GM15510 (cell line): ENCODE measurements around the gene LIPG.

ENCODE experiments used
- POLR2A ChIP-seq: IDR thresholded peaks from 3 replicates; pipeline ENCODE4 v1.6.1; 2011; ENCODE audit warnings: borderline replicate concordance; ENCODE audit not compliant: insufficient read length; ENCODE audit errors: extremely low read depth

The LIPG gene

DNA sequence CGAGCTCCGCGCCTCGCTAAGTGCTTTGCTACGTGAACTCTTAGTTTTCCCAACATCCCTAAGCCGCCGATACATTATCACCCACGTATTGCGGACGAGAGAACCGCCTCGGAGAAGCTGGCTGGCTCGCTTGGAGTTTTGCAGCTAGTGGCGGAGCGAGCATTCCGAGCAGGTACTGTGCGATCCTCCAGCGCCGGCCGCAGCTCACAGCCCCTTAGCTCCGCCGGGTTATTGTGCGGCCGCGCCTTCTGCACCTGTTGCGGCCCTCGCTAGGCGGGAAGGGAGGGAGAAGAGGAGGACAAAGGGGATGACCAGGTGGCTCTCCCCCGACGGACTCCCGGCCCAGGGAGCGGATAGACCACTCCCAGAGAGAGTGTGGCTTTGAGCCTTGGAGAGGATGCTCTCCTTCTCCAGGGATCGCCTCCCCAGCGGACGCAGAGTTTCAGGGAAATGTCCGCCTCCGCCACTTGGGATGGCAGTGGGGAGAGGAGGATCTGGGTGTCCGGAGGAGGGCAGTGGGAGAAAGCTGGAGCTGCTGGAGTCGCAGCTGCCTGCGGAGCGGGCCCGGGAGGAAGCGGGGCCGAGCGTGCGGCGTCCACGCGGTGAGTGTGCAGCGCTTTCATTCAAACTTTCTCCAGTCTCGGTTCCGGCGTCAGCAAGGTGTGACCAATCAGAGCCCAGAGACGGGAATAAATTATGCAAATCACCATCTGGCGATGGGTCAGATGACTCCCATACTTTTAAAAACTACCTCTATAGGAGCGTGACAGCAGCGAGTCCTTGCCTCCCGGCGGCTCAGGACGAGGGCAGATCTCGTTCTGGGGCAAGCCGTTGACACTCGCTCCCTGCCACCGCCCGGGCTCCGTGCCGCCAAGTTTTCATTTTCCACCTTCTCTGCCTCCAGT is at the start of gene LIPG:
Gene LIPG (plus strand): TSS at position 769 of the 905 bp plus-strand sequence. CDS start 252 bp downstream, outside the sequence.
- TF ChIP-seq POLR2A = no peak

DNA sequence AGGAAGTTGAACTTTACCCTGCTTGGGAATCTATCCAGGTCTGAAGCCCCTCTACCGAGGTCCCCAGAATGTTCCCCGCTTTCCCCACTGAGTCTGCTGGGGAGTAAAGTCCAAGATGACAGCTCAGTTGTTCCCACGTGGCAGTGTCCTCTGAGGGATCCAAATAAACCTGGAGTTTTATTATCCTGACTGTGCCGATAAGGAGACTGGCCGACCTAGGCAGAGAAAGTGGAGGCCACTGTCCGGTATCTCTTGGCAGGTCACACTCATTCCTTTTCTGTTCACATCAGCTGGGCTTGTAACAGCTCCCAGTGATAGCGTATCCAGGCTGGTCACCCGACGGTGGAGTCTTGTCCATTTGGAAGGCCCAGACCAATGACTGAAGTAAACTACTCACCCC is 47.3 kb upstream of the LIPG start:
- TF ChIP-seq POLR2A = no peak

DNA sequence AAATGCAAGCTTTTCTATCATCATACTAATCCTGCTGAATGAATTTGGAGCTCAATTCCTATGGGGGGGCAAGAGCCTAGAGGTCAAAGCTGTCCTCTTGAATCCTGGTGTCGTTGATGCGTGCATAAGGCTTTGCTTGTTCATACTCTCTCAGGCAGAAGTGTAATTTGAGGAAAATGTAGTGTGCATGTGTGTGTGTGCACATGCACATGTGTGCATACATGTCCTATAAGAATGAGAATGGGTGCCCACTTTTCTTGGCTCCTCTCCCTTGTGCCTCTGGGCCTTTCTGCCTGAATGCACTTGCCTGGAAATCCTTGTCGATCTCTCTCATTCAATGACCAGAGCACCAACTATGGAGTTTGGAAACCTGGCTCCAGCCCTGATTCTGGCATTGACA is 46.3 kb upstream of the LIPG start:
- no peak for TF ChIP-seq POLR2A

DNA sequence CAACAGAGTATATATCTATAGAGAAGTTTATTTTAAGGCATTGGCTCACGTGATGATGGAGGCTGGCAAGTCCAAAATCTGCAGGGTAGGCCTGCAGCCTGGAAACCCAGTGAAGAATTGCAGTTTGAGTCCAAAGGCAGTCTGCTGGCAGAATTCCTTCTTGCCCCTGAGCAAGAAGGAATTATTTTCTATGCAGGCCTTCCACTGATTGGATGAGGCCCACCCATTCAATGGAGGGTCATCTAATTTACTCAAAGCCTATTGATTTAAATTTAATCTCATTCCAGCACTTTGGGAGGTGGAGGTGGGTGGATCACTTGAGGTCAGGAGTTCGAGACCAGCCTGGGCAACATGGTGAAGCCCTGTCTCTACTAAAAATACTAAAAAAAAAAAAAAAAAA is 44.4 kb upstream of the LIPG start:
- TF ChIP-seq POLR2A = no peak

GRCh38 chr18:49519101-49519971 is 42.5 kb upstream of the LIPG start:
- no peak for TF ChIP-seq POLR2A

DNA sequence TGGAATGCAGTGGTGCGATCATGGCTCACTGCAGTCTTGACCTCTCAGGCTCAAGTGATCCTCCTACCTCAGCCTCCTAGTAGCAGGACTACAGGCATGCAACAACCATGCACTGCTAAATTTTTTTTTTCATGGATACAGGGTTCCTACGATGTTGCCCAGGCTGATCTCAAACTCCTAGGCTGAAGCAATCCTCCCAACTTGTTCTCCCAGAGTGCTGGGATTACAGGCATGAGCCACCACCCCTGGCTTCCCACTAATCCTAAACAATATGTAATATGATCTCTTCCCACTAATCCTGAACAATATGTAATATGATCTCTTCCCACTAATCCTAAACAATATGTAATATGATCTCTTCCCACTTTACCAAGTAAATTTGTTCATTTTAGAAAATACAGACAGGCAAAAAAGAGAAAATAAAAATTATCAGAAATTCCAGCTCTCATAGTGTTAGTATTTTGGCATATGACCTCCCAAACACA is 41.2 kb upstream of the LIPG start:
- no peak for TF ChIP-seq POLR2A

DNA sequence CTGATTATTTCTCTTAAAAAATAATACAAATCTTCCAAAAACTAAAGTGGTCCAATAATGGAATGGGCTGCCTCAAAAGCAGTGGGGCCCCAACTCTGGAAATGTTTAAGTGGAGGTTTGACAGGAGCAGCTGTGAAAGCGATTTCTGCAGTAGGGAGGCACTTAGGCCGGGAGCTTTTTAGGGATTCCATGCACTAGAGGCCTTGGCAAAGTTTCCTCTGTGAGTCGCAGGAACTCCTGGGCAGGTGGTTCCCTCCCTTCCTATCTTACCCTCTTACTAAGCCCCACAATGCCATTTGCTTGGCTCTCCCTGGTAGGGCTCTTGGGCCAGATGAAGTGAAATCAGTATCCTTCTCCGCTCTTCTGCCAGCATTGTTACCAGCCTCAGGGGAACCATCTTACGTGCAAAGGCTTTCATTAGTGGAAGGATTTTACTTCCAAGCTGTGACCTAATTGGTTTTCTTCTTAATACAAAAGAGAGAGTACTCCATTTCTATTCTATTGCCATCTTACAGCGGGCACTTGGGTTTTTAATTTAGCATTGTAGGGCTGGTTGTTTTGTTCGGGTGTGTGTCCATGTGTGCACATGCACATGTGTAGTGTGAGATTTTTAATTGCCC is 40.5 kb upstream of the LIPG start:
- TF ChIP-seq POLR2A = no peak

DNA sequence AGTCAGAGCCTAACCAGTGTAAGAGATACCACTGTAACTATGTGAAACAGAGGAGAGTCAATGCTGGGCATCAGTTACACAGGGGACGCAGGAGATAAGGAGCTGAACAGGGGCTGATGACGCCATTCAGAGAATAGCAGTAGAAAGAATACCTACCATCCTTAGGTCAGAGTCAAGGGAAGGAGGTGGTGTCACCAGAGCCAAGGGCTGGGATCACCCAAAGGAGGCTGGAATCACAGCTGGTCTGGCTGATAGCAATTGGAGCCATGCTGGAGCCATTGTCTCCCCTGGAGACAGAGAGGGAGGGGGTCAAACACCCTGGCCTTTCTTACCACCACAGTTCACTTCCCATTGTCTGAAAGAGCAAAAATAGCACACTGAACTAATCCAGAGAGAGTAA is 37.5 kb upstream of the LIPG start:
- TF ChIP-seq POLR2A = no peak

DNA sequence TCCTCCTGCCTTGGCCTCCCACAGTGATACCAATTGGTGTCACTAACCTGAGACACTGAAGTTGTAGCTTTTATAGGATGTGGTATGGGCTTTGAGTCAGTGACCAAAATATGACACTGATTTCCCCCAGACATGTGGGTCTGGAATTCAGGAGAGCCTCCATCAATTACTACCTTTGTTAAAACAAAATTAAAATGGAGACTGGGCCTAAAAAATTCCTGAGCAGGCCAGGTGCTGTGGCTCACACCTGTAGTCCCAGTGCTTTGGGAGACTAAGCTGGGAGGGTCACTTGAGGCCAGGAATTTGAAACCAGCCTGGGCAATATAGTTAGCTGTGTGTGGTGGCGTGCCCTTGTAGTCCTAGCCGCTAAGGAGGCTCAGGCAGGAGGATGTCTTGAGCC is 36.9 kb upstream of the LIPG start:
- TF ChIP-seq POLR2A = no peak

DNA sequence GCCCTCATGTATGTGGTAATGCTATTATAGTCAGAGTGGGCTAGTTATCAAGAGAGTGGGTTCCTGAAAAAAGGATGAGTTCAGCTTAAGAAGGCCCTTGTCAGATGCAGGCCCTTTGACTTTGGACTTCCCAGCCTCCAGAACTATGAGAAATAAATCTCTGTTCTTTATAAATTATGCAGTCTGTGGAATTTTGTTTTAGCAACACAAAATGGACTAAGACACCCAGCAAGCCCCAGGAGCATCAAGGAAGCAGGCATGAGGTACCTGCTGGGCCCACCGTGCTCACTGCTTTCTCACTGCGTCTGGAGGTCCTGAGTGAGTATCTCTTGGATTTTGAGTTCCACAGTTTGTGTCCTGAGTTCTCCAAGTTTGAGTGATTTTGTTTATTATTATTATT is 35.9 kb upstream of the LIPG start:
- no peak for TF ChIP-seq POLR2A

DNA sequence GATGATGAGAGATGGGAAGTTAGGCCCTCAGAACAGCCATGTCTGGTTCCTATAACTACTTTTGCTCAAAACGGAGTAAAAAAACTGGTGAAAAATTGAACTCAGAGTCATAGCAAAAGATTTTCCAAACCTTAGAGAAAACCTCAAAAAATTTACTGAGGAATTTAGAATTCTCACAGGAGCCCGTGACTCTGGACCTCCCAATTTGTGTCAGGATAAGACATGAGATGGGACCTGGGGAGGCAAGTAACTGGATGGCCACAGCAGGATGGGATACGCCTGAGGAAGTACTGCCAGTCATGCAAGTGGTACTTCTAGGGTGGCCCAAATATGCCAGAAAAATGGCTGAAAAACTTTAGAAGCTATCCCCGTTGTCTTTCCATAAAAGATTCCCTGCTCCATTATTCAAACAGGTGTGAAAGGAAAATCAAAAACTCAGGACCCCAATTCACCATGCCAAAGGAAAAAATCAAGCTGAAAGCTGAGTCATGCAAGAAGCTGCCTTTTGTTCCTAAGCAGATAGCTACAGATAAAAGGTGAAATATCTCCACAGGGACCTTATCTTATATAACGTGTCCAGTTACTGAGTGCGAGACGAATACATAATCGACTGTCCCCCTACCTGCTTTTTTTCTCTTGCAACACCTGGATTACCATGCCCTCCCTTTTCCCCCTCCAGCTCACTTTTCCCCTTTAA is 34.1 kb upstream of the LIPG start:
- TF ChIP-seq POLR2A = no peak

GRCh38 chr18:49529596-49529995 is 32.3 kb upstream of the LIPG start:
- TF ChIP-seq POLR2A = no peak

GRCh38 chr18:49531678-49532153 is 30.1 kb upstream of the LIPG start:
- no peak for TF ChIP-seq POLR2A
